H1 (cell line): ENCODE results near the gene PMEPA1.

Experiments
- ATF2 ChIP-seq: IDR thresholded peaks from 2 replicates; pipeline ENCODE4 v1.6.1; 2012; ENCODE audit warnings: low read length, inconsistent platforms
- CEBPB ChIP-seq: IDR thresholded peaks from 2 replicates; pipeline ENCODE4 v1.6.1; 2012; ENCODE audit warnings: low read depth, low read length
- GTF2F1 ChIP-seq: IDR thresholded peaks from 2 replicates; pipeline ENCODE4 v1.6.1; 2012; ENCODE audit warnings: low read depth, low read length, improper control_type of control experiment, borderline replicate concordance
- JUN ChIP-seq: IDR thresholded peaks from 2 replicates; pipeline ENCODE4 v1.6.1; 2011; ENCODE audit warnings: low read depth, mild to moderate bottlenecking, improper control_type of control experiment, low read length
- KDM1A ChIP-seq: fragments of 200-600, 300-600 bp; sonication (generic); IDR thresholded peaks from 2 replicates; pipeline ENCODE4 v1.7.1; 2016; ENCODE audit warnings: mild to moderate bottlenecking, low read length, borderline replicate concordance
- PHF8 ChIP-seq: fragments of 200-600 bp; sonication (generic); conservative IDR thresholded peaks from 2 replicates; pipeline ENCODE4 v1.7.1; 2012; ENCODE audit warnings: low read depth, mild to moderate bottlenecking, inconsistent platforms, low read length, moderate library complexity
- POLR2AphosphoS5 ChIP-seq: IDR thresholded peaks from 2 replicates; pipeline ENCODE4 v1.6.1; 2011; ENCODE audit warnings: low read depth, low read length
- RBBP5 ChIP-seq: IDR thresholded peaks from 2 replicates; pipeline ENCODE4 v1.7.1; 2012; ENCODE audit warnings: low read depth, mild to moderate bottlenecking, inconsistent platforms, low read length, moderate library complexity, borderline replicate concordance
- SIX5 ChIP-seq: IDR thresholded peaks from 2 replicates; pipeline ENCODE4 v1.6.1; 2011; ENCODE audit warnings: mild to moderate bottlenecking, low read depth, low read length
- SUZ12 ChIP-seq: fragments of 200-600 bp; sonication (generic); IDR thresholded peaks from 2 replicates; pipeline ENCODE4 v1.6.1; 2012; ENCODE audit warnings: mild to moderate bottlenecking, inconsistent platforms, low read length, moderate library complexity, mixed read lengths
- TAF1 ChIP-seq: IDR thresholded peaks from 2 replicates; pipeline ENCODE4 v1.6.1; 2011; ENCODE audit warnings: mild to moderate bottlenecking, low read depth, low read length
- TF ChIP-seq, protein P1 (sequence below), 3 experiments: IDR thresholded peaks; 1 replicate in 2 of 3; 2 replicates in 1 of 3; pipeline versions ENCODE4 v1.5.1 to v1.6.1; 2011; ENCODE audit warnings: low read length in 3 of 3, mild to moderate bottlenecking in 3 of 3, inconsistent platforms in 2 of 3, low read depth in 1 of 3, moderate library complexity in 1 of 3; ENCODE audit not compliant: insufficient read depth in 1 of 3; ENCODE audit errors: control extremely low read depth in 1 of 3
- TF ChIP-seq, protein P2 (sequence below): IDR thresholded peaks from 2 replicates; pipeline ENCODE4 v1.6.1; 2011; ENCODE audit warnings: low read depth, mild to moderate bottlenecking, low read length; ENCODE audit not compliant: insufficient read depth

GRCh38 chr20:57735831-57736737, 26.3 kb upstream of the PMEPA1 start:
- TF ChIP-seq GTF2F1 (no peak), CEBPB (no peak), POLR2AphosphoS5 (no peak), ATF2 (no peak), KDM1A (no peak), PHF8 (no peak), SUZ12 (no peak), TAF1 (no peak), SIX5 (no peak), RBBP5 (no peak), JUN (no peak)
- TF ChIP-seq, protein P1, sequence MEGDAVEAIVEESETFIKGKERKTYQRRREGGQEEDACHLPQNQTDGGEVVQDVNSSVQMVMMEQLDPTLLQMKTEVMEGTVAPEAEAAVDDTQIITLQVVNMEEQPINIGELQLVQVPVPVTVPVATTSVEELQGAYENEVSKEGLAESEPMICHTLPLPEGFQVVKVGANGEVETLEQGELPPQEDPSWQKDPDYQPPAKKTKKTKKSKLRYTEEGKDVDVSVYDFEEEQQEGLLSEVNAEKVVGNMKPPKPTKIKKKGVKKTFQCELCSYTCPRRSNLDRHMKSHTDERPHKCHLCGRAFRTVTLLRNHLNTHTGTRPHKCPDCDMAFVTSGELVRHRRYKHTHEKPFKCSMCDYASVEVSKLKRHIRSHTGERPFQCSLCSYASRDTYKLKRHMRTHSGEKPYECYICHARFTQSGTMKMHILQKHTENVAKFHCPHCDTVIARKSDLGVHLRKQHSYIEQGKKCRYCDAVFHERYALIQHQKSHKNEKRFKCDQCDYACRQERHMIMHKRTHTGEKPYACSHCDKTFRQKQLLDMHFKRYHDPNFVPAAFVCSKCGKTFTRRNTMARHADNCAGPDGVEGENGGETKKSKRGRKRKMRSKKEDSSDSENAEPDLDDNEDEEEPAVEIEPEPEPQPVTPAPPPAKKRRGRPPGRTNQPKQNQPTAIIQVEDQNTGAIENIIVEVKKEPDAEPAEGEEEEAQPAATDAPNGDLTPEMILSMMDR (IDR thresholded peaks at IDR 0.05; ENCODE audit: control extremely low read depth in 1 of 3, insufficient read depth in 1 of 3, low read depth in 1 of 3, low read length in 3 of 3) = no peak
- TF ChIP-seq, protein P2, sequence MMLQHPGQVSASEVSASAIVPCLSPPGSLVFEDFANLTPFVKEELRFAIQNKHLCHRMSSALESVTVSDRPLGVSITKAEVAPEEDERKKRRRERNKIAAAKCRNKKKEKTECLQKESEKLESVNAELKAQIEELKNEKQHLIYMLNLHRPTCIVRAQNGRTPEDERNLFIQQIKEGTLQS = no peak
